Stimulated activated CD4-positive, alpha-beta T cell treated with anti-CD3 and anti-CD28 coated beads, Interleukin-2, amount 100 ng/mL, for 24 hours (primary cell): ENCODE results near the gene ADGRL2.

Source experiments
- DNase-seq, 2 donors: peaks; one replicate each; pipeline ENCODE4 v3.0.0-alpha.2; 2020

The ADGRL2 gene

GRCh38 chr1:81921344-81921743, 120.6 kb downstream of the ADGRL2 start:
- DNase-seq, result no peak

GRCh38 chr1:81921851-81922462, 121.2 kb downstream of the ADGRL2 start:
- DNase-seq, result no peak

- DNase-seq, result no peak
Observed at GRCh38 chr1:81922955-81923354, 122.2 kb downstream of the ADGRL2 start.

- DNase-seq, result no peak
Observed at GRCh38 chr1:81929106-81929505, 128.4 kb downstream of the ADGRL2 start.

GRCh38 chr1:81936853-81937252, 136.1 kb downstream of the ADGRL2 start:
- no peak for DNase-seq

- no peak for DNase-seq
Observed at GRCh38 chr1:81937791-81938450, 137.2 kb downstream of the ADGRL2 start.

- no peak for DNase-seq
Observed at GRCh38 chr1:81948495-81948894, 147.8 kb downstream of the ADGRL2 start.

GRCh38 chr1:81949421-81949820, 148.7 kb downstream of the ADGRL2 start:
- no peak for DNase-seq

GRCh38 chr1:81950037-81950436, 149.3 kb downstream of the ADGRL2 start:
- DNase-seq, result no peak

GRCh38 chr1:81950591-81951244, 150.0 kb downstream of the ADGRL2 start:
- no peak for DNase-seq

GRCh38 chr1:81954534-81955020, 153.8 kb downstream of the ADGRL2 start:
- DNase-seq, result no peak

GRCh38 chr1:81967951-81968350, 167.2 kb downstream of the ADGRL2 start:
- DNase-seq, result no peak

GRCh38 chr1:81970416-81970815, 169.7 kb downstream of the ADGRL2 start:
- no peak for DNase-seq

GRCh38 chr1:81974222-81974841, 173.6 kb downstream of the ADGRL2 start:
- DNase-seq, result no peak

- DNase-seq, result no peak
Observed at GRCh38 chr1:81974883-81975555, 174.3 kb downstream of the ADGRL2 start.

- no peak for DNase-seq
Observed at GRCh38 chr1:81976539-81976938, 175.8 kb downstream of the ADGRL2 start.

- DNase-seq, result no peak
Observed at GRCh38 chr1:81978945-81979344, 178.2 kb downstream of the ADGRL2 start.

GRCh38 chr1:81982523-81982922, 181.8 kb downstream of the ADGRL2 start:
- no peak for DNase-seq

GRCh38 chr1:81989524-81989923, 188.8 kb downstream of the ADGRL2 start:
- no peak for DNase-seq

- no peak for DNase-seq
Observed at GRCh38 chr1:81990241-81990640, 189.5 kb downstream of the ADGRL2 start.

- no peak for DNase-seq
Observed at GRCh38 chr1:81998165-81998564, 197.4 kb downstream of the ADGRL2 start.

GRCh38 chr1:81999364-81999763, 198.6 kb downstream of the ADGRL2 start:
- DNase-seq, result no peak

GRCh38 chr1:82000221-82000620, 199.5 kb downstream of the ADGRL2 start:
- no peak for DNase-seq
